K562 (cell line): ENCODE measurements around the gene PANX1. TPM values are rescaled to one million over a fixed set of nuclear protein-coding genes. Genes with fewer than 3 reads are reported as not detected.

ENCODE experiments used
- ATAC-seq: fragments of 200-7000 bp; cut with Tn5 transposase; 3 replicates; pipeline ENCODE4 v1.9.1; 2020; ENCODE audit warnings: moderate library complexity
- BruUV-seq: library from RNA; stranded (reverse); fragments of 400-500 nt; replicated peaks from 2 replicates; lab custom pipeline; 2021; lab: Mats Ljungman, UMichigan
- CTCF ChIA-PET: fragments of 300-600 bp; formaldehyde crosslinking; extraction: SDS; loops from one replicate; lab custom pipeline; 2021; ENCODE audit warnings: low intra/inter-chr PET ratio; lab: Yijun Ruan, JAX
- POLR2A ChIA-PET: fragments of 300-600, 350-650 bp; sonication (Branson Sonifier 250); formaldehyde crosslinking; extraction: SDS; loops from one replicate; lab custom pipeline; 2021; ENCODE audit warnings: antibody characterized with exemption, inconsistent platforms; lab: Yijun Ruan, JAX
- DNase-seq, 4 experiments: peaks; one replicate each; pipeline versions ENCODE4 v3.0.0 to v3.0.0-alpha.2; 2011 to 2018; ENCODE audit warnings: low spot score in 3 of 4, mixed read lengths in 3 of 4; ENCODE audit errors: extremely low read depth in 1 of 4
- FAIRE-seq: peaks from 2 replicates; lab custom pipeline; 2011; peaks lifted over from hg19 to GRCh38; lab: Jason Lieb, UNC
- H2AFZ ChIP-seq: 2 replicates; pipeline ENCODE4 v1.6.0; 2011; ENCODE audit warnings: low read depth, low read length, control low read depth, inconsistent platforms
- H3K27ac ChIP-seq: fragments of 200-600 bp; 3 replicates; pipeline ENCODE4 v1.8.0; 2011; ENCODE audit warnings: low read depth, mild to moderate bottlenecking, control low read depth, inconsistent platforms, low read length, moderate library complexity, mixed read lengths; ENCODE audit errors: extremely low read depth
- H3K27me3 ChIP-seq, 2 experiments: fragments of 300-600 bp in 1 of 2; 2 replicates in 1 of 2; 3 replicates in 1 of 2; pipeline versions ENCODE4 v1.6.0 to v1.8.0; 2011; ENCODE audit warnings: inconsistent platforms in 2 of 2, low read length in 2 of 2, mild to moderate bottlenecking in 1 of 2, mixed read lengths in 1 of 2, moderate library complexity in 1 of 2; ENCODE audit not compliant: control insufficient read depth in 2 of 2, insufficient read depth in 2 of 2
- H3K36me3 ChIP-seq: fragments of 300-600 bp; 3 replicates; pipeline ENCODE4 v1.8.0; 2011; ENCODE audit warnings: mild to moderate bottlenecking, low read length, inconsistent platforms; ENCODE audit not compliant: control insufficient read depth, insufficient read depth
- H3K4me1 ChIP-seq, 2 experiments: fragments of 200-600 bp in 1 of 2; replicated peaks in 1 of 2; 2 replicates in 1 of 2; 3 replicates in 1 of 2; pipeline versions ENCODE4 v1.5.1 to v1.8.0; 2011; ENCODE audit warnings: inconsistent platforms in 2 of 2, low read length in 2 of 2, mild to moderate bottlenecking in 1 of 2, mixed read lengths in 1 of 2, moderate library complexity in 1 of 2; ENCODE audit not compliant: control insufficient read depth in 2 of 2, insufficient read depth in 2 of 2
- H3K4me2 ChIP-seq: 2 replicates; pipeline ENCODE4 v1.6.1; 2011; ENCODE audit warnings: low read length, control low read depth, inconsistent platforms, mixed read lengths; ENCODE audit not compliant: insufficient read depth
- H3K4me3 ChIP-seq: fragments of 200-600 bp; sonication (generic), shearing (Covaris generic); 2 replicates; pipeline ENCODE4 v1.5.1; 2016; ENCODE audit warnings: control low read depth, inconsistent platforms
- H3K79me2 ChIP-seq: fragments of 200-600 bp; 3 replicates; pipeline ENCODE4 v1.8.0; 2011; ENCODE audit warnings: low read length, inconsistent platforms; ENCODE audit not compliant: control insufficient read depth, insufficient read depth
- H3K9ac ChIP-seq, 2 experiments: 2 replicates each; pipeline versions ENCODE4 v1.6.0 to v1.6.1; 2011; ENCODE audit warnings: low read depth in 2 of 2, low read length in 2 of 2, control low read depth in 1 of 2, inconsistent platforms in 1 of 2, mild to moderate bottlenecking in 1 of 2, mixed read lengths in 1 of 2; ENCODE audit not compliant: insufficient read depth in 1 of 2
- H3K9me1 ChIP-seq: one replicate; pipeline ENCODE4 v1.6.0; 2011; ENCODE audit warnings: inconsistent platforms, mild to moderate bottlenecking, low read length, moderate library complexity; ENCODE audit not compliant: control insufficient read depth, insufficient read depth
- H3K9me3 ChIP-seq: replicated peaks from 2 replicates; pipeline ENCODE4 v1.5.1; 2011; ENCODE audit warnings: low read depth, low read length, inconsistent platforms; ENCODE audit not compliant: control insufficient read depth, insufficient read depth
- H4K20me1 ChIP-seq: replicated peaks from 2 replicates; pipeline ENCODE4 v1.6.1; 2011; ENCODE audit warnings: low read length, inconsistent platforms, mixed read lengths; ENCODE audit not compliant: control insufficient read depth, insufficient read depth
- CBX2 ChIP-seq: fragments of 200-600 bp; sonication (generic); IDR thresholded peaks from one replicate; pipeline ENCODE4 v1.6.1; 2012; ENCODE audit warnings: mild to moderate bottlenecking, low read length, inconsistent platforms; ENCODE audit not compliant: insufficient read depth, poor library complexity, severe bottlenecking
- ETS1 ChIP-seq: conservative IDR thresholded peaks from 2 replicates; pipeline ENCODE4 v1.6.1; 2011; ENCODE audit warnings: low read depth, mild to moderate bottlenecking, low read length; ENCODE audit not compliant: control insufficient read depth
- LEF1 ChIP-seq: fragments of 450-650 bp; IDR thresholded peaks from 2 replicates; pipeline ENCODE4 v1.6.1; 2016; ENCODE audit warnings: mild to moderate bottlenecking
- MAFG ChIP-seq: fragments of 450-650 bp; conservative IDR thresholded peaks from 2 replicates; pipeline ENCODE4 v1.6.1; 2016; ENCODE audit warnings: missing genetic modification characterization, missing compliant biosample characterization
- MAZ ChIP-seq, 2 experiments: fragments of 450-650 bp in 1 of 2; sonication (generic) in 1 of 2; formaldehyde crosslinking; IDR thresholded peaks in 1 of 2; conservative IDR thresholded peaks in 1 of 2; 2 replicates each; pipeline versions ENCODE4 v1.4.0 to v1.5.0; 2020; ENCODE audit warnings: mild to moderate bottlenecking in 1 of 2, missing genetic modification reagents in 1 of 2
- NFIX ChIP-seq: fragments of 250-450 bp; sonication (Bioruptor Pico); IDR thresholded peaks from 2 replicates; pipeline ENCODE4 v1.4.0; 2020; ENCODE audit warnings: low read depth, mild to moderate bottlenecking, moderate library complexity
- POLR2AphosphoS2 ChIP-seq: IDR thresholded peaks from 2 replicates; pipeline ENCODE4 v1.6.1; 2012; ENCODE audit warnings: low read length, improper control_type of control experiment
- POU5F1 ChIP-seq: fragments of 150-350 bp; IDR thresholded peaks from 2 replicates; pipeline ENCODE4 v1.6.1; 2014; ENCODE audit warnings: borderline replicate concordance, low read length, low read depth, mild to moderate bottlenecking; ENCODE audit not compliant: partially characterized antibody
- REST ChIP-seq, 2 experiments: fragments of 450-650 bp; formaldehyde crosslinking in 1 of 2; IDR thresholded peaks; 2 replicates each; pipeline versions ENCODE4 v1.4.0 to v1.6.1; 2014 to 2020; ENCODE audit warnings: mild to moderate bottlenecking in 2 of 2, borderline replicate concordance in 1 of 2, low read depth in 1 of 2
- YBX1 ChIP-seq: fragments of 450-650 bp; IDR thresholded peaks from 2 replicates; pipeline ENCODE4 v1.7.1; 2016; ENCODE audit warnings: mild to moderate bottlenecking
- ZNF511 ChIP-seq: sonication (generic); formaldehyde crosslinking; IDR thresholded peaks from 2 replicates; pipeline ENCODE4 v1.8.0; 2022; ENCODE audit warnings: mild to moderate bottlenecking, missing genetic modification reagents
- WGBS: fragments of 100-300 bp; shearing (Covaris generic); methylation state at CpG from one replicate; pipeline ENCODE4 v1.1.6; 2016; ENCODE audit warnings: low coverage, mixed read lengths; ENCODE audit not compliant: insufficient coverage; ENCODE audit errors: missing lambda C conversion rate; 5-methylcytosine and 5-hydroxymethylcytosine counted together
- in situ Hi-C: fragments of 300-500 bp; cut with MboI; formaldehyde crosslinking; loops from 4 replicates; pipeline ENCODE4 v1.15.0; 2018; ENCODE audit warnings: inconsistent platforms, mixed read lengths
- intact Hi-C: fragments of 100-400 bp; cut with micrococcal nuclease; formaldehyde crosslinking; loops from 2 replicates; pipeline ENCODE4 v1.14.2; 2022
- polyA plus RNA-seq, 8 experiments: library from polyadenylated mRNA; depleted of rRNA in 4 of 8; stranded (reverse) in 5 of 8; unstranded in 3 of 8; fragments of >200 nt; fragmentation: Nextera tagmentation in 2 of 8; fragmentation: Illumina TruSeq in 1 of 8; extraction: Ambion mirVana in 2 of 8; extraction: Trizol in 1 of 8; gene quantifications; 2 replicates each; pipeline versions ENCODE4 v1.2.1 to v1.2.3, GENCODE V29; 2011 to 2014; ENCODE audit warnings: inconsistent platforms in 1 of 8, missing spikeins in 1 of 8
- total RNA-seq, 7 experiments: library from RNA; depleted of rRNA in 6 of 7; stranded (reverse); fragments of >200 nt in 6 of 7; fragmentation: Illumina TruSeq in 2 of 7; extraction: Trizol in 2 of 7; gene quantifications; 2 replicates each; pipeline versions ENCODE4 v1.2.1 to v1.2.3, GENCODE V29; 2011 to 2021; ENCODE audit warnings: low replicate concordance in 1 of 7

The PANX1 gene
- total and polyA plus RNA-seq, 9 of the 15 experiments (the other 6 are each of a cell fraction or from before 2014, with no cell fraction given), result 1.9 to 14.8 (median 10.1) TPM

- BruUV-seq, result no TSS peak
- Histone ChIP-seq H3K9ac (no peak overlapping the region), H3K4me2 (no peak overlapping the region), H3K36me3 (no peaks in the 10 kb centered on the region; the same call in 2 of the 3 replicates), H2AFZ (no peak overlapping the region), H3K4me1 (peaks cover 42 to 60% of the 10 kb centered on the region in 2 experiments), H3K4me3 (no peak overlapping the region), H4K20me1 (peaks cover 22% of the 10 kb centered on the region), H3K79me2 (peaks cover 89% of the 10 kb centered on the region), H3K9me1 (no peaks in the 10 kb centered on the region), H3K27ac (no peak overlapping the region), H3K27me3 (no peaks in the 10 kb centered on the region), H3K9me3 (no peaks in the 10 kb centered on the region)
- ATAC-seq, result no peak
- ChIA-PET POLR2A (interaction anchor here (0.6 kb wide), 1 partner anchor 16 kb away, joined by 3 read pairs; no protein-coding TSS in a partner anchor), CTCF (no interaction called here)
- no peak for DNase-seq
- intact Hi-C loops, result no loop called here
- 80% methylated on average over 3 of the region's 4 CpGs for WGBS
- in situ Hi-C loops, result no loop called here
- no peak for FAIRE-seq
- TF ChIP-seq ETS1 (no peak), CBX2 (no peak), POU5F1 (no peak), NFIX (no peak), POLR2AphosphoS2 (no peak), REST (IDR thresholded peaks at IDR 0.05; ENCODE audit: borderline replicate concordance) (no peak), REST (CRISPR knock-in tag; IDR thresholded peaks at IDR 0.05; ENCODE audit: low read depth) (no peak), LEF1 (no peak), MAZ (CRISPR knock-in tag; conservative IDR thresholded peaks at IDR 0.05 in 1 of 2, IDR thresholded peaks at IDR 0.05 in 1 of 2) (no peak), ZNF511 (CRISPR knock-in tag) (no peak), YBX1 (no peak), MAFG (tag) (no peak)
Measured at GRCh38 chr11:94133752-94134151, 5.1 kb downstream of the PANX1 start.
